Limb (tissue), 2 donors: ENCODE data around the gene ZSWIM6.

Experiments used
- DNase-seq, 2 donors: peaks; one replicate each; pipeline ENCODE4 v3.0.0-alpha.2; 2016; ENCODE audit errors: extremely low spot score in 2 of 2

Gene ZSWIM6

DNA sequence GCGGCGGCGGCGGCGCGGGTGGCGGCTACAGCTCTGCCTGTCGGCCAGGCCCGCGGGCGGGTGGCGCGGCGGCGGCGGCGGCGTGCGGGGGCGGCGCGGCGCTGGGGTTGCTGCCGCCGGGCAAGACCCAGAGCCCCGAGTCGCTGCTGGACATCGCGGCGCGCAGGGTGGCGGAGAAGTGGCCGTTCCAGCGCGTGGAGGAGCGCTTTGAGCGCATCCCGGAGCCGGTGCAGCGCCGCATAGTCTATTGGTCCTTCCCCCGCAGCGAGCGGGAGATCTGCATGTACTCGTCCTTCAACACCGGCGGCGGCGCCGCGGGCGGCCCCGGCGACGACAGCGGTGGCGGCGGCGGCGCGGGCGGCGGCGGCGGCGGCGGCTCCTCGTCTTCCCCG is 296 bp downstream of the ZSWIM6 start:
- no peak for DNase-seq

DNA sequence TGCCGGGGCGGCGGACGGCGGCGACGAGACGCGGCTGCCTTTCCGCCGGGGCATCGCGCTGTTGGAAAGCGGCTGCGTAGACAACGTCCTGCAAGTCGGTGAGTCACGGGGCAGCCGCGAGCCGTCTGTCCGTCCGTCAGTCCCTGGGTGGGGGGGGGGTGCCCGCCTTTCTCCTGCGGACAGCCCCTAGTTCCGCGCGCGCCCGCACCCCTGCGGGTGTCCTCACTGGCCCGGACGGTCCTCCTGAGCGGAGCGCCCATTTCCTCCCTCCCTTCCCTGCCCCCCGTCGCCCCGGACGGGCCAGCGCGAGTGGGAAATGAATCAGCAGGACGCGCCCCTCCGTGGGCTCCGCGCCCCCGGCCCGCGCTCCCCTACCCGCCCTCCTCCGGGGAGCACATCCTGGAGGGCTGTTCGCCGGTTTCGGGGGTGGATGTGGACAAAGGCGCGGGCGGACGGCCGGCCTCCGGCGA is 828 bp downstream of the ZSWIM6 start:
- DNase-seq: peak in 1 of 2 donors; percentile 82

GRCh38 chr5:61333321-61333953 is 1.4 kb downstream of the ZSWIM6 start:
- DNase-seq: no peak

GRCh38 chr5:61333954-61334867 is 2.2 kb downstream of the ZSWIM6 start:
- DNase-seq: no peak

DNA sequence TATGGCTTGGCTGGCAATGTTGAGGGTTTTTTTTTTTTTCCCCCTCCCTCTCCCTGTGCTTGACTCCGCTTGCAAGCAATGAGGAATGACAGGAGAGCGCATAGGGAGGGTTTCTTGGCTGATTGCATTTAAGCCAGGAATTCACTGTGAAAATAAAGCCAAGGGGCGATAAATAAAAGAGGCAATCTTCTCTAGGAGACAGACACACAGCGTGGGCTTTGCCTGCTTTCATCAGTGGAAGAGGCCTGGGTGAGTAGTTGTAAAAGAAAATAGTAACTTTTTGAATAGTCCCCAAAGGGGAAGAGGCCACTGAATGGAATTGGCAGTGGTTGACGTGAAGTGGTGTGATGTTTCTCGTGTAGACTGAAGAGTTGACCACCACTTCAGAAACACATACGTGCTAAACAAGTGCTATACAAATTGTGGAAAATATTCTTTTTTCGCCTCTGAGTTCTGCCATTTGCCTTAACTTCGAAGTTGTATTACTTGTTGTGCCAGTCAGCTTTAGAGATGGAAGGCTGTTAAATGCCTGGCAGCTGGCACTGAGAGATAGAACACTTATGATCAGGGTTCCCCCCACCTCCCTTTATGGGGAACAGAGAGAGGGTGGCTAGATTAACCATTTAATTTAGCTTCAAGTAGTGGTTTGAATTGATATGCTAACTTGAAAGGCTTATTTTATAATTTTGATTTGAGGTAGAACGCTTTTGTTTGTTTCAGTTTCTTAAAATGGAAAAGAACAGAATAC is 3.0 kb downstream of the ZSWIM6 start:
- no peak for DNase-seq

DNA sequence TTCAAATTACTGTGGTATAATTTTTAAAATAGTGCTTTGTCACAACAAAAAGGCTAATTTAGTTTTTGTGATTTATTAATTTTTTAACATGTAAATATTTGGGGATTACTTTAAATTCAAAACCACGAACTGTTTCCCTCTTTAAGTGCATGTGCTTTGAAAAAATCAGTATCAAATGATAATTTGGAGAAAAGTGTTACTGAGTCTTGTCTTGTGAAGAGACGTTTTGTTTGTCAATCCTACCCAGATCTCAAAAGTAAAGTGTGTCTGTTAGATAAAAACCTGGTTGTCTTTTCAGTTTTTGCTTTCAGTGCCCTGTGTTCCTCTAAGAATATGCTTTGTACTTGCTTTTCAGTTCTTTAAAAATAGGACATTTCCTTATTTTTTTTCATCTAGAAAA is 7.7 kb downstream of the ZSWIM6 start:
- DNase-seq: no peak

DNA sequence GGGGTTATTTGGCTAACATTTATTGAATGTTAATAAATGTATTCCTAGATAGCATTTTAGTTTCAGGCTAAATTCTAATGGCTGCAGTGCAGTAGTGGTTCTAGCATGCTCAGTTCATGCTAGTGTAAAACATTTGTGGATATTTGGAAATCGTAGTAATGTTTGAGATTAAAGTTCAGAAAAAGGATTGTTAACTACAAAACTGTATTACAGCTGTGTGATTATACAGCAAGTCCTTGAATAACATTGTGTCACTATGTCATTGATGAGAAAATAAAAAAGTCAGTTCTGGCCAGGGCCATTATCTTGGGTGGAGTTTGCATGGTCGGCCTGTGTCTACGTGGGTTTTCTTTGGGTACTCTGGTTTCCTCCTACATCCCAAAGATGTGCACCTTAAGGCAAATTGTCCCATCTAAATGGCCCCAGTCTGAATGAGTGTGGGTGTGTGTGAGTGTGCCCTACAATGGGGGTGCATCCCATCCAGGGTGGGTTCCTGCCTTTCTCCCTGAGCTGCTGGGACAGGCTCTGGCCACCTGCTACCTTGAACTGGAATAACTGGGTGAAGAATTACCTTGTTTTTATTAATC is 8.8 kb downstream of the ZSWIM6 start:
- DNase-seq: no peak

GRCh38 chr5:61342071-61342501 is 10.0 kb downstream of the ZSWIM6 start:
- no peak for DNase-seq

GRCh38 chr5:61344187-61344944 is 12.3 kb downstream of the ZSWIM6 start:
- DNase-seq: no peak

DNA sequence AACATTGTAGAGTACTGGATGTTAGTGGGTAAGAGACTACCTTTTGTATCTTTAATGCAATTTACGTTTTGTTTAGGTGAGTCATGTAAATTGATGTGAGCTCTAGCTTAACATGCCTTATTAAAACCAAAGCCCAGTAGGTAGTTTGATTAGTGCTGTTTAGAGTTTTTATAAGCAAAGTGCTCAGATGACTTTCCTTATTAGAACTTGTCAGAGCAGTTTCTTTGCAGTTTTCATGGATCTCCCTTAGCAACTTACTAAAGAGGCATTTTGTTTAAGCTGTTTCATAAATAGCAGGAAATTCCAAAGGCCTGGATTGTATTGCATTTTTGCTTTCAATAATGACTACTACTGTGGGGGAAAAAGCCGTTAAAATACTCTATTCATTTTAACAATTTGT is 14.5 kb downstream of the ZSWIM6 start:
- no peak for DNase-seq

GRCh38 chr5:61347080-61347479 is 15.0 kb downstream of the ZSWIM6 start:
- DNase-seq: no peak

GRCh38 chr5:61348447-61348846 is 16.4 kb downstream of the ZSWIM6 start:
- DNase-seq: no peak

- DNase-seq: no peak
Observed at GRCh38 chr5:61349935-61350334, 17.9 kb downstream of the ZSWIM6 start.

GRCh38 chr5:61350535-61350934 is 18.5 kb downstream of the ZSWIM6 start:
- DNase-seq: no peak

- DNase-seq: no peak
Observed at GRCh38 chr5:61351733-61352132, 19.7 kb downstream of the ZSWIM6 start.

GRCh38 chr5:61352180-61352579 is 20.1 kb downstream of the ZSWIM6 start:
- DNase-seq: no peak

GRCh38 chr5:61352612-61353156 is 20.6 kb downstream of the ZSWIM6 start:
- no peak for DNase-seq

GRCh38 chr5:61353293-61353692 is 21.2 kb downstream of the ZSWIM6 start:
- no peak for DNase-seq

GRCh38 chr5:61354199-61354598 is 22.1 kb downstream of the ZSWIM6 start:
- DNase-seq: no peak

- no peak for DNase-seq
Observed at GRCh38 chr5:61357745-61358144, 25.7 kb downstream of the ZSWIM6 start.
